Activated CD8-positive, alpha-beta memory T cell treated with anti-CD3 and anti-CD28 coated beads, Interleukin-2, amount 50 U/mL, for 48 hours (primary cell): Measurements from ENCODE around the gene NAXD.
A peak's percentile ranks its signal among the peaks of the same experiment; 100 is the strongest.
"Not testable (repeated sequence)": the region's sequence is repeated elsewhere in the genome, so short reads cannot be mapped to it uniquely, and the experiment has no call there.

Experiments
- DNase-seq: peaks from one replicate; pipeline ENCODE4 v3.0.0-alpha.2; 2020

The NAXD gene

GRCh38 chr13:110629735-110630134 is 14.4 kb downstream of the NAXD start:
- no peak for DNase-seq

DNA sequence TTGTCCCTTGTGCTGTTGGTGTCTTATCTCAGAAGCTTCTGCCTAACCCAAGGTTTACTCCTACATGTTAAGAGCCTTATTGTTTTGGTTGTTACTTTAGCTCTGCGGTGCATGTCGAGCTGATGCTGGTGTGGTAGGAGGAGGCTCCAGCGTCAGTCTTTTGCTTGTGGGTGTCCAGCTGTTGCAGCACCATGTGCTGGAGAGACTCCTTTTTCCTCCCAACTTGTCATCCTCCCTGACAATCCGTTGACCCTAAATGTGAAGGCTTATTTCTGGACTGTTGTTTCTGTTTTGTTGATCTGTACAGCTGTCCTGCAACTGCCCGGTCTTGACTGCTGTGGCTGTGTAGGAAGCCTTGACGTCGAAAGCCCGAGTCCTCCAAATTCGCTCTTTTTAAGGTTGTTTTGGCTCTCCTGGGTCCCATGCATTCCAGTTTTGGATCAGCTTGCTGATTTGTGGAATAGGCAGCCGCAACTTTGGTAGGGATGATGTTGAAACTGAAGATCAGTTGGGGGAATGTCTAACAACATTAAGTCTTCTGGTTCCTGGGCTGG is 15.3 kb downstream of the NAXD start:
- no peak for DNase-seq

DNA sequence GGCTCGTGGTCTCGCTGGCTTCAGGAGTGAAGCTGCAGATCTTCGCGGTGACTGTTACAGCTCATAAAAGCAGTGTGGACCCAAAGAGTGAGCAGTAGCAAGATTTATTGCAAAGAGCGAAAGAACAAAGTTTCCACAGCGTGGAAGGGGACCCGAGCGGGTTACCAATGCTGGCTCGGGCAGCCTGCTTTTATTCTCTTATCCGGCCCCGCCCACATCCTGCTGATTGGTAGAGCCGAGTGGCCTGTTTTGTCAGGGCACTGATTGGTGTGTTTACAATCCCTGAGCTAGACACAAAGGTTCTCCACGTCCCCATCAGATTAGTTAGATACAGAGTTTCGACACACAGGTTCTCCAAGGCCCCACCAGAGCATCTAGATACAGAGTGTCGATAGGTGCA is 16.9 kb downstream of the NAXD start:
- DNase-seq, result not testable (repeated sequence)

- DNase-seq, result no peak
Measured at GRCh38 chr13:110633776-110634175, 18.4 kb downstream of the NAXD start.

- no peak for DNase-seq
Measured at GRCh38 chr13:110634558-110634957, 19.2 kb downstream of the NAXD start.

GRCh38 chr13:110635405-110636002 is 20.2 kb downstream of the NAXD start:
- DNase-seq, result no peak

GRCh38 chr13:110636053-110636475 is 20.7 kb downstream of the NAXD start:
- DNase-seq, result no peak

- DNase-seq, result no peak
Measured at GRCh38 chr13:110636701-110637201, 21.4 kb downstream of the NAXD start.

- no peak for DNase-seq
Measured at GRCh38 chr13:110637275-110637674, 21.9 kb downstream of the NAXD start.

DNA sequence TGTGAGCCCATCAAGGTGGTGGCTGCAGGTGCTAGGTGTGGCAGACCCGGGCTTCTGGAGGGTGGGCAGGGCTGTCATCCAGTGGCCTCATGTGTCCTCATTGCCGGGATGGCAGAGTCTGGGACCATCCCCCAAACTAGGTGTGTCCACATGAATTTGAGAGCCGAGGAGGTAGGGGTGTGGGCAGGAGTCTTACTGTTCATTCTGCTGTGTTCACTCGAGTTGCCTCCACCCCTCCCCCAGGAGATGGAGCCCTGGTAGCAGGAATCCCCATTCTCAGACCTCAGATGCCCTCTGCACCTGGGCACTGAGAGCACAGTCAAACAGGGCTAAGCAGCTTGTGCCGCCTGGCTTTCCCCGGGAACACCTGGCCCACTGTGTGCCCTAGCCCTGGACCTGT is 22.4 kb downstream of the NAXD start:
- no peak for DNase-seq

DNA sequence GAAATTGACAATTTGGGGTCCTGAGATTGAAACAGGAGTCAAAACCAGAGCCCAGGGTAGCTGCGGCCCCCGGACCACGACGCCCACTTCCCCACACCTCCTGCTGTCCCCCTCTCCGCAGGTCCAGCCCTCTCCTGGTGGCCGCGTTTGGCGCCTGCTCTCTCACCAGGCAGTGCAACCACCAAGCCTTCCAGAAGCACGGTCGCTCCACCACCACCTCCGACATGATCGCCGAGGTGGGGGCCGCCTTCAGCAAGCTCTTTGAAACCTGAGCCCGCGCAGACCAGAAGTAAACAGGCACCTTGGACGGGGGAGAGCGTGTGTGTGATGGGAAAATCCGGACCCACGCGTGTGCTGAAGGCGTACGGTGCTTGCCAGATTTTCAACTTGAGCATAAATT is 22.9 kb downstream of the NAXD start:
- no peak for DNase-seq

DNA sequence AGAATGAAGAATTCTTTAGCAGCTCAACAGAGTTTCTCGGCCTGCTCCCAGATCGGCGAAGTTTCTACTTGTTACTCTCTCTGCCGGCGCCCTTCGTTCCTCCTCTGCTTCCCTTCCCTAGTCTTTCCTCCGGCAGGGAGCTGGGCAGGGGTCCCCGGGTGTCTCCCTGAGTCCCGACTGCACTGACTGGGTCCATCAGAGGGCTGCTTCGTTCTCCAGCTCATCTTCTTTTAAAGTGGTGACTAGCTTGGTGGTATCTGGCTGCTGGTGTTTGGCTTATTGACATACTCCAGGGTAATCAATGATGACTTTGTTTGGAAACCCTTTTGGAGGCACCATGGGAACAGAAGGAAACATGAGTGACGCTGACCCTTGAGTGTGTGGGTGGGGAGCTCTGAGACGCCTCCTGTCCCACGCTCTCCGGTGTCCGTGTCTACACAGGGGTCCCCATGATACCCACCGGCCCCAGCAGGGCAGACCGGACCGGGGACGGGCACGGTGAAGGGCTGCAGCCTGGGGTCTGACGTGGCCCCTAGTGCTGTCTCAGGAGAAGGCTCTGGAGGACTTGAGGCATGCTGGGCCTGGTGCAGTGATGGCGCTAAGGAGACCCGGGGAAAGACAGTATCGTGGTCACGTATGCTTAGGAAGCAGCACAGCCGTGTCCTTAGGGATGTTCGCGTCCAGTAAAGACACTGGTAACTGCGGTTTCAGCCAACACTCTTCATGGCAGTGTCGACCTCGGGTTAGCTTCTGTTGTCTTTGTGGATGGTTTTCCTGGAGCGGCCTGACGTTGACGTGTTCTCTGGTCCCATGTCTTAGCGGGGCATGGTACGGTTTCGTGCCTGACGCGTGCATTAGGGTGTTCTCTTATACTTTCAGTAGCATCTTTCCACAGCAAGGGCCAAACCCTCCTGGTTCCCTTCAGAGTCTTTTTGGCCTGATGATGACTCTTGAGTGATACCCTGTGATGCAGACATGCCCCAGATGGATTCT is 23.8 kb downstream of the NAXD start:
- no peak for DNase-seq

DNA sequence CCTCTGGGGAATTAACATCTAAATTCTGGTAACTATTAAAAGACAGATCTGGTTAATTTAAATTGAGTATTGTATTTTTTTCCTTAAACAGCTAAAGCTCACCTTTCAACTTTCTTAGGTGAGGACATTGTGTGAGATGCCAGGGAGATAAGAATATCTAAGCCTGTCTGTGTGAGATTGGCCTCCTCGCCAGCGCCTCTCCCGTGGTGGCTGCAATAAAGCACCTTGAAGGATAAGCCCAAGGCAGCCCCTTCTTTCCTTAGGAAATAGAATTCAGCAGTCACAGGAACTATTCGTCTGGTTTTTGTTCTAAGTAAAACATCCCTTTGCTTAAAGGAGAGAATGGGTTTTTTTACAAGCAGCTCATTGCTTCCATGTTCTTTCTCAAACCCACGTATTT is 24.6 kb downstream of the NAXD start:
- DNase-seq, result no peak

- DNase-seq, result no peak
Measured at GRCh38 chr13:110640591-110641029, 25.3 kb downstream of the NAXD start.

DNA sequence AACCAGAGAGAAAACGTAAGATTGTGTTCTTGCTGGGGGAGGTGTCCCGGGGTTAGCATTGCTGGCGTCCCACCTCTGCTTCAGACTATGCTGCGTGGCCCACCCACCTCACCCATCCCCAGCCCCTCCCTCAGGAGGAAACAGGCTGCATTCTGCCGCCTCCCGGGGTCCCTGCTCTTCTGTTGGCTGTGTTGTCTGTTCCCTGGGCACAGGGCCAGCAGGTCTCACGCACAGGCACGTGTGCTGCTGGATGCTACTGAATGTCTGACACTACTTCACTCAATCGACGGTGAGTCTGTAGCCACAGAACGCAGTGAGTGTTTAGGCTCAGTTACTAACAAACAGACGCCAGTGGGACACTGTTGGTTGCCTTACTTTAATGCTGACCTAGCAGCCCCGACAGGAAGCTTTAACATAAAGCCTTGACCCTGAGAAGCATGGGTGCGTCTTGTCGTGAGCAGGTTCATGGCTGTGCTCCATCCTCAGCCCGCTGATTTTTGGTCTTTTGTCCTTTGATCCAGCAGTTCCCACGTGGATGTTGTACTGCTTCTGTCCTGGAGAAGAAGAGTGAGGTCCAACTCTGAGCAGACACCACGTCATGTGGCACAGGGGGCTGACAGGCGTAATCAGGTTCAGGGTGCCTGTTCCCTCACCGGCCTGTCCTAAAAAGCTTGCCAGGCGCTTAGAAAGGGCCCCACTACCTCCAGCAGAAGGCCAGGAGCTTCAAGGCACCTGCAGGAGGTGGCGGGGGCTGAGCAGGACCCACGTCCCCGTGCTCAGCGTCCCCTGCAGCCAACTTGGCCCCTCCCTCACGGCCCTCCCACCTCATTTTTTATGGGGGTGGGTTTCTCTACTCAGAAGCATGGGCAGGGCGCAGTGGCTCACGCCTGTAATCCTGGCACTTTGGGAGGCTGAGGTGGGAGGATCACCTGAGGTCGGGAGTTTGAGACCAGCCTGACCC is 26.0 kb downstream of the NAXD start:
- DNase-seq, result peak; percentile 44

DNA sequence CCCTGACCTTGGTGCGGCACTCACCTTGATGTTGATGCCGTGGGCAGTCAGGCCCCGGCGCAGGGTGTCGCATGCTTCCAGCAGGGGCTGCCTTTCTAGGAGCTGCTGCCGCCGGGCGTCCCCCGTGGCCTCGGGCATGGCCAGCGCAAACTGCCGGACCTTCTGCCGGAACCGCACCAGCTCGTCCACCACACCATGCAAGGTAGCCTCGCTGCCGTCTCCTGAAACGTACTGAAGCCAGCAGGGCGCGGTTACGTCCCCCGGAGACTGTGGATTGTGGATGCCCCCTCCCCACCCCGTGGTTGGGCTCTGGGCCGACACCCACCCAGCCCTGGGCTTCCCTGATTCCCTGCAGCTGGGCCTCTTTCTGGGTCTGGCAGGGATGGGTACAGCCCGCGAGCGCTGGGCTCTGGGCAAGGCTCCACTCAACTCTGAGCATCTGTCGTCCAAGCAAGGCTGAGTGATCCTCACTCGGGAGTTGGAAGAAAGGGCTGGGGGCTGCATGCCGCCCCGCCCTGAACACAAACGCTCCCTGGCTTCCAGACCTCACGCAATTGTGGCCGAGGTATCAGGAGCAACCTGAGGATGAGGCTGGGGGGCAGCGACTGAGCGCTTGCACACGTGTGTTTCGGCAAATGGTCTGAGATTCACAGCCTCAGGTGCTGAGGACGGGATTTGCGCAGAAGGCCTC is 27.1 kb downstream of the NAXD start:
- DNase-seq, result peak; percentile 48

GRCh38 chr13:110643324-110643723 is 28.0 kb downstream of the NAXD start:
- peak; percentile 43 for DNase-seq

GRCh38 chr13:110643768-110644421 is 28.6 kb downstream of the NAXD start:
- peak; percentile 41 for DNase-seq

- DNase-seq, result peak; percentile 64
Measured at GRCh38 chr13:110644892-110645521, 29.7 kb downstream of the NAXD start.

DNA sequence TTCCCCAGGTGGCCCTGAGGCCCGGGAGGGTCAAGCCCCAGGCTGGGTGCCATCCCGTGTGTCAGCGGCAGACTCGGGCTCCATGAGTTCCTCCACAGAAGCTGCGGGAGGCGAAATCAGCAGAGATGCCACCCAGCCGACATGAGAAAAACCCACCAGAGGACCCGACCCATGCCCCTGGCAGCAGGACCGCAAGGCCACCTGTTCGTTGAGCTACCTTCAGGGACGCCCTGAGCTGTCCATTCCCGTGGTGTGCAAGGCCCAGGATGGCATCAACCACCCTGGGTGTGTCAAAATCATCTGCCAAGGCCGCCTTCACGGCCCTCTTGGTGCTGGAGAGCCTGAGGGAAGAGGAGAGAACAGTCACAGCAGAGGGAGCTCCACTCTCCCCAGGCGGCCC is 30.4 kb downstream of the NAXD start:
- DNase-seq, result no peak
